NT2/D1 (cell line): ENCODE measurements around the gene FAS.

ENCODE experiments used
- DNase-seq: peaks from one replicate; pipeline ENCODE4 v3.0.0-alpha.2; 2011; ENCODE audit warnings: low read depth, low spot score
- H3K27me3 ChIP-seq: 2 replicates; pipeline ENCODE4 v1.6.0; 2011; ENCODE audit warnings: mild to moderate bottlenecking; ENCODE audit not compliant: insufficient read length, insufficient read depth
- H3K36me3 ChIP-seq: 2 replicates; pipeline ENCODE4 v1.6.1; 2011; ENCODE audit warnings: mild to moderate bottlenecking, low read length, mixed read lengths; ENCODE audit not compliant: insufficient read depth, insufficient read length
- H3K4me1 ChIP-seq: 2 replicates; pipeline ENCODE4 v1.5.1; 2011; ENCODE audit not compliant: insufficient read depth, insufficient read length
- H3K4me3 ChIP-seq: 2 replicates; pipeline ENCODE4 v1.5.1; 2011; ENCODE audit warnings: low read depth; ENCODE audit not compliant: insufficient read length
- H3K9ac ChIP-seq: 2 replicates; pipeline ENCODE4 v1.6.0; 2011; ENCODE audit warnings: low read depth; ENCODE audit not compliant: insufficient read length
- H3K9me3 ChIP-seq: 2 replicates; pipeline ENCODE4 v1.5.1; 2011; ENCODE audit warnings: mild to moderate bottlenecking, low read length; ENCODE audit not compliant: insufficient read depth
- SUZ12 ChIP-seq: IDR thresholded peaks from 2 replicates; pipeline ENCODE4 v1.6.1; 2011; ENCODE audit not compliant: insufficient read length, insufficient read depth; ENCODE audit errors: extremely low read depth
- YY1 ChIP-seq: IDR thresholded peaks from 2 replicates; pipeline ENCODE4 v1.6.1; 2011; ENCODE audit not compliant: insufficient read length, insufficient read depth
- ZNF274 ChIP-seq: IDR thresholded peaks from 2 replicates; pipeline ENCODE4 v1.6.1; 2011; ENCODE audit warnings: mild to moderate bottlenecking, low read depth, low read length

The FAS gene

GRCh38 chr10:89029785-89030437, 39.3 kb downstream of the FAS start:
- Histone ChIP-seq H3K9ac (no peak overlapping the region), H3K36me3 (no peaks in the 10 kb centered on the region), H3K9me3 (no peaks in the 10 kb centered on the region), H3K4me3 (no peak overlapping the region), H3K4me1 (peaks cover 4% of the 10 kb centered on the region), H3K27me3 (no peaks in the 10 kb centered on the region)
- peak; percentile 39 for DNase-seq
- no peak for TF ChIP-seq ZNF274
- TF ChIP-seq YY1: no peak
- TF ChIP-seq SUZ12: no peak

DNA sequence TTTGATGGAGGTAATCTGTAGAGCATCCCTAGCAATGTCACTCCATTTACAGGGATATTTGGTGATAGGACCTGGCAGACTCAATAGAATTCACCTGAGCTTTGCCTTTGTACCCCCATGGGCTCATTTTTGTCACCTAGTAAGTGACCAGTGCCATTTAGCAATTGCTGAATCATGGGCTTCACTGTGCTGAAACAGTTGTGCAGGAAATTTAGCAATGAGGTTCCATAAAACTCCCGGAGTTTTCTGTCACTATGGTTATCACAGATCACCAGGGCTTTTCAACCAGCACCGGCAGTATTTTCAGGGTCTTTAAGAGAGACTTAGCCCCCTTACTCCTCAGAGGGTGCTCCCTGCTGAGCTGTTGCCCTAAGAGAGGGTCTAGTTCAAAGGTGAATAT, 40.2 kb downstream of the FAS start:
- Histone ChIP-seq H3K9ac (no peak overlapping the region), H3K27me3 (no peaks in the 10 kb centered on the region), H3K4me3 (no peak overlapping the region), H3K9me3 (no peaks in the 10 kb centered on the region), H3K4me1 (peaks cover 4% of the 10 kb centered on the region), H3K36me3 (no peaks in the 10 kb centered on the region)
- no peak for TF ChIP-seq YY1
- TF ChIP-seq ZNF274: no peak
- no peak for TF ChIP-seq SUZ12
- no peak for DNase-seq

- Histone ChIP-seq H3K9ac (no peak overlapping the region), H3K4me1 (peaks cover 4% of the 10 kb centered on the region), H3K36me3 (no peaks in the 10 kb centered on the region), H3K27me3 (no peaks in the 10 kb centered on the region), H3K4me3 (no peak overlapping the region), H3K9me3 (no peaks in the 10 kb centered on the region)
- peak; percentile 11 for DNase-seq
- TF ChIP-seq SUZ12 (no peak), ZNF274 (no peak), YY1 (no peak)
These were observed 41.7 kb downstream of the FAS start for GRCh38 chr10:89032141-89032891.

- H3K36me3 ChIP-seq: no peaks in the 10 kb centered on the region
- no peaks in the 10 kb centered on the region for H3K9me3 ChIP-seq
- no peak for DNase-seq
- H3K27me3 ChIP-seq: no peaks in the 10 kb centered on the region
- no peak overlapping the region for H3K9ac ChIP-seq
- peaks cover 4% of the 10 kb centered on the region for H3K4me1 ChIP-seq
- TF ChIP-seq SUZ12 (no peak), YY1 (no peak), ZNF274 (no peak)
- no peak overlapping the region for H3K4me3 ChIP-seq
These were observed 44.9 kb downstream of the FAS start for GRCh38 chr10:89035461-89035860.

- H3K27me3 ChIP-seq: no peaks in the 10 kb centered on the region
- H3K9me3 ChIP-seq: no peaks in the 10 kb centered on the region
- no peak for DNase-seq
- H3K36me3 ChIP-seq: no peaks in the 10 kb centered on the region
- TF ChIP-seq SUZ12 (no peak), ZNF274 (no peak), YY1 (no peak)
- H3K4me1 ChIP-seq: no peaks in the 10 kb centered on the region
- H3K4me3 ChIP-seq: no peak overlapping the region
- no peak overlapping the region for H3K9ac ChIP-seq
These were observed 46.5 kb downstream of the FAS start for GRCh38 chr10:89037096-89037495.

- no peak overlapping the region for H3K4me3 ChIP-seq
- no peak for DNase-seq
- H3K27me3 ChIP-seq: no peaks in the 10 kb centered on the region
- no peaks in the 10 kb centered on the region for H3K4me1 ChIP-seq
- H3K9ac ChIP-seq: no peak overlapping the region
- no peaks in the 10 kb centered on the region for H3K36me3 ChIP-seq
- no peaks in the 10 kb centered on the region for H3K9me3 ChIP-seq
- TF ChIP-seq ZNF274 (no peak), YY1 (no peak), SUZ12 (no peak)
These were observed 52.0 kb downstream of the FAS start for GRCh38 chr10:89042562-89042961.

- H3K4me3 ChIP-seq: no peak overlapping the region
- H3K9me3 ChIP-seq: no peaks in the 10 kb centered on the region
- DNase-seq: no peak
- H3K9ac ChIP-seq: no peak overlapping the region
- TF ChIP-seq ZNF274 (no peak), SUZ12 (no peak), YY1 (no peak)
- H3K4me1 ChIP-seq: no peaks in the 10 kb centered on the region
- H3K27me3 ChIP-seq: no peaks in the 10 kb centered on the region
- no peaks in the 10 kb centered on the region for H3K36me3 ChIP-seq
These were observed 52.5 kb downstream of the FAS start for GRCh38 chr10:89043052-89043451.
